HL-60 (cell line): ENCODE results near the gene DLK1.

Experiments
- CTCF ChIP-seq: IDR thresholded peaks from one replicate; pipeline ENCODE4 v1.5.1; 2011; ENCODE audit warnings: low read length, control low read depth, inconsistent platforms; ENCODE audit not compliant: insufficient read depth
- GABPA ChIP-seq: IDR thresholded peaks from 2 replicates; pipeline ENCODE4 v1.6.1; 2012; ENCODE audit warnings: low read depth
- POLR2AphosphoS5 ChIP-seq: IDR thresholded peaks from 2 replicates; pipeline ENCODE4 v1.6.1; 2012; ENCODE audit warnings: low read depth
- REST ChIP-seq: IDR thresholded peaks from 2 replicates; pipeline ENCODE4 v1.6.1; 2012; ENCODE audit warnings: low read depth; ENCODE audit not compliant: insufficient replicate concordance
- SPI1 ChIP-seq: IDR thresholded peaks from 2 replicates; pipeline ENCODE4 v1.6.1; 2012; ENCODE audit warnings: low read depth, mild to moderate bottlenecking, borderline replicate concordance

- TF ChIP-seq CTCF (no peak), REST (no peak), POLR2AphosphoS5 (no peak), GABPA (no peak), SPI1 (no peak)
These were observed 15.3 kb downstream of the DLK1 start for GRCh38 chr14:100741966-100742365.
